H1 (cell line): ENCODE measurements around the gene LCE1D. TPM values are rescaled to one million over a fixed set of nuclear protein-coding genes. Genes with fewer than 3 reads are reported as not detected.

Experiments used
- JUN ChIP-seq: IDR thresholded peaks from 2 replicates; pipeline ENCODE4 v1.6.1; 2011; ENCODE audit warnings: low read depth, mild to moderate bottlenecking, improper control_type of control experiment, low read length
- POLR2AphosphoS5 ChIP-seq: IDR thresholded peaks from 2 replicates; pipeline ENCODE4 v1.6.1; 2011; ENCODE audit warnings: low read depth, low read length
- RXRA ChIP-seq: IDR thresholded peaks from 2 replicates; pipeline ENCODE4 v1.6.1; 2011; ENCODE audit warnings: low read depth, mild to moderate bottlenecking, low read length, moderate library complexity; ENCODE audit not compliant: insufficient read depth
- SAP30 ChIP-seq: fragments of 300-600 bp; sonication (generic); IDR thresholded peaks from 2 replicates; pipeline ENCODE4 v1.7.1; 2012; ENCODE audit warnings: low read length, moderate library complexity, mild to moderate bottlenecking, inconsistent platforms; ENCODE audit not compliant: insufficient read depth, insufficient replicate concordance
- SP2 ChIP-seq: IDR thresholded peaks from 2 replicates; pipeline ENCODE4 v1.6.1; 2012; ENCODE audit warnings: mild to moderate bottlenecking, low read length, inconsistent platforms
- SUZ12 ChIP-seq: fragments of 200-600 bp; sonication (generic); IDR thresholded peaks from 2 replicates; pipeline ENCODE4 v1.6.1; 2012; ENCODE audit warnings: mild to moderate bottlenecking, inconsistent platforms, low read length, moderate library complexity, mixed read lengths
- polyA plus RNA-seq, 7 experiments: library from polyadenylated mRNA; depleted of rRNA in 3 of 7; stranded (reverse) in 5 of 7; unstranded in 2 of 7; fragments of >200 nt in 5 of 7; fragments of 200-250 nt in 2 of 7; gene quantifications; 1 replicate in 5 of 7; 2 replicates in 1 of 7; 4 replicates in 1 of 7; pipeline versions ENCODE4 v1.2.1 to v1.2.3, GENCODE V29; 2011 to 2013; ENCODE audit warnings: missing spikeins in 2 of 7, mixed read lengths in 2 of 7
- total RNA-seq: library from RNA; stranded (reverse); fragmentation: NEBNext Ultra II Directional; extraction: Animal tissue kit (Norgen Biotek cat#: 25700); gene quantifications from 2 replicates; pipeline ENCODE4 v1.2.1, GENCODE V29; 2021

The LCE1D gene
- total and polyA plus RNA-seq, 2 of the 8 experiments (the other 6 are each of a cell fraction or from before 2014, with no cell fraction given): not detected

DNA sequence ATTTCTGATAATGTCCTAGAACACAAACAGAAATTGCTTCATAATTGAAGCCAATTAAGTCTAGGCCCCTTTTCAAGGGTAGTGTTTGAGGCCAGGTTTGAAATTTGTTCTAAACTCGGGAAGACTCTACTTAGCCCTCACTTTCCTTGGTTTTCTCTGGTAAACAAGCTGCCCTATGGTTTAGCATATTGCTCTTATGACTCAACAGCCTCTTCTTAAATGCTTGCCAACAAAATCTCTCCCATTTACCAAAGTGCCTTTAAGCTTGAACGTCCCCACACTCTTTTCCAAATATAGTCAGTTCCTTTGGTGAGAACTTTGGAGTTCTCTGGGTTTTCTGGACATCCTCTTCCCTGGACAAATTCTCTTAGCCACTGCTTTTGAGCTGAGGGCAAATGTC, 40.3 kb downstream of the LCE1D start (continued):
- TF ChIP-seq SUZ12 (no peak), SP2 (no peak), RXRA (no peak), SAP30 (no peak), POLR2AphosphoS5 (no peak), JUN (no peak)
